ENCODE measurements around the gene TECPR2. TPM values are rescaled to one million over a fixed set of nuclear protein-coding genes. Genes with fewer than 3 reads are reported as not detected.

Gene TECPR2
- total and polyA plus RNA-seq, 2 of the 13 experiments (the other 11 are each of a cell fraction or from before 2014, with no cell fraction given): 3.5 to 5.7 TPM

GRCh38 chr14:102320033-102320660 lies 42.6 kb upstream of the TECPR2 start (continued):
- TF ChIP-seq RNF219 (CRISPR knock-in tag; IDR thresholded peaks at IDR 0.05): peak; percentile 75; the same call in 1 of the 2 replicates
- peak; percentile 49 for TF ChIP-seq HNF1B (CRISPR knock-in tag; IDR thresholded peaks at IDR 0.05)
- TF ChIP-seq TOE1 (CRISPR knock-in tag; IDR thresholded peaks at IDR 0.05): no peak
- no peak; the same call in 1 of the 2 replicates for TF ChIP-seq HDAC1 (CRISPR knock-in tag; IDR thresholded peaks at IDR 0.05)
- no peak for TF ChIP-seq ZUFSP (CRISPR knock-in tag; IDR thresholded peaks at IDR 0.05; ENCODE audit: borderline replicate concordance)
- TF ChIP-seq CCAR2 (optimal IDR thresholded peaks at IDR 0.05; ENCODE audit: low read depth, low read length): no peak
- peak; percentile 80; the same call in 1 of the 2 replicates for TF ChIP-seq ZC3H4 (CRISPR knock-in tag; IDR thresholded peaks at IDR 0.05; ENCODE audit: borderline replicate concordance)
- TF ChIP-seq SATB2 (CRISPR knock-in tag; IDR thresholded peaks at IDR 0.05): 0 out of 2 replicates have a peak, but pooled peaks have one; percentile 63
- TF ChIP-seq DMTF1 (CRISPR knock-in tag; IDR thresholded peaks at IDR 0.05): no peak
- TF ChIP-seq HCFC1 (IDR thresholded peaks at IDR 0.05; ENCODE audit: low read depth, low read length): no peak
- TF ChIP-seq ZFP41 (CRISPR knock-in tag; IDR thresholded peaks at IDR 0.05; ENCODE audit: borderline replicate concordance): 0 out of 2 replicates have a peak, but pooled peaks have one; percentile 13
- TF ChIP-seq ZBTB34 (CRISPR knock-in tag; IDR thresholded peaks at IDR 0.05): no peak
- TF ChIP-seq ZNF780A (CRISPR knock-in tag; IDR thresholded peaks at IDR 0.05): no peak
- no peak for TF ChIP-seq AGO1 (IDR thresholded peaks at IDR 0.05; ENCODE audit: low read depth, low read length, poor library complexity, severe bottlenecking)
- no peak for TF ChIP-seq TRIM22 (IDR thresholded peaks at IDR 0.05)
- TF ChIP-seq NKX3-1 (CRISPR knock-in tag; IDR thresholded peaks at IDR 0.05): no peak
- TF ChIP-seq ARID2 (CRISPR knock-in tag; IDR thresholded peaks at IDR 0.05; ENCODE audit: borderline replicate concordance): no peak
- 0 out of 2 replicates have a peak, but pooled peaks have one; percentile 46 for TF ChIP-seq ZBTB7A (CRISPR knock-in tag; IDR thresholded peaks at IDR 0.05)
